Neural crest cell (in vitro differentiated cells): ENCODE data around the gene DNASE1L3. TPM values are rescaled to one million over a fixed set of nuclear protein-coding genes. Genes with fewer than 3 reads are reported as not detected.

Experiments used
- DNase-seq: peaks from one replicate; pipeline ENCODE4 v3.0.0; 2021; ENCODE audit warnings: low read depth, mixed read lengths, low spot score
- H3K27ac Mint-ChIP-seq: one replicate; pipeline ENCODE4 v1.8.0; 2021; ENCODE audit warnings: mild to moderate bottlenecking, mixed read lengths; ENCODE audit not compliant: unreplicated experiment
- H3K27me3 Mint-ChIP-seq: 2 replicates; pipeline ENCODE4 v1.8.0; 2021; ENCODE audit warnings: low read depth, mild to moderate bottlenecking, mixed read lengths
- H3K36me3 Mint-ChIP-seq: 2 replicates; pipeline ENCODE4 v1.8.0; 2021; ENCODE audit warnings: low read depth, mild to moderate bottlenecking, mixed read lengths
- H3K4me1 Mint-ChIP-seq: 2 replicates; pipeline ENCODE4 v1.8.0; 2021; ENCODE audit warnings: mixed read lengths
- H3K4me3 Mint-ChIP-seq: one replicate; pipeline ENCODE4 v1.8.0; 2021; ENCODE audit warnings: mild to moderate bottlenecking, mixed read lengths
- H3K9me3 Mint-ChIP-seq: 2 replicates; pipeline ENCODE4 v1.8.0; 2021; ENCODE audit warnings: mixed read lengths
- total RNA-seq: library from RNA; stranded (reverse); gene quantifications from 2 replicates; pipeline ENCODE4 v1.2.1, GENCODE V29; 2021
- TF ChIP-seq, protein P1 (sequence below): fragments of 200-600 bp; sonication (generic); conservative IDR thresholded peaks from 2 replicates; pipeline ENCODE4 v1.5.0; 2021; ENCODE audit warnings: antibody characterized with exemption, mild to moderate bottlenecking

Gene DNASE1L3
- total RNA-seq, 1 donor from 2014 or later, result not detected

DNA sequence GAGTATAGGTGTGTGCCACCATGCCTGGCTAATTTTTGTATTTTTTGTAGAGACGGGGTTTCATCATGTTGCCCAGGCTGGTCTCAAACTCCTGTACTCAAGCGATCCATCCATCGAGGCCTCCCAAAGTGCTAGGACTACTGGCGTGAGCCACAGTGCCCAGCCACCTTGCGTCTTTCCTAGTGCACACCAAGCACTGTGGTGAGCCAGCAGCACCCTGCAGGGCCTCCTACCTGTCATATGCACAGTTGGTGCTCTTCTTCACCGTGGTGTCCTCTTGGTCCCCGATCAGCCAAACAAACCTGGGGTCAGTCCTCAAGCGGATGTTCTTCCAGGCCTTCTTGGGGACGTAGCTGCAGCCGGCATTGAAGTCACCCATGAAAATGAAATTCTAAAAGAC lies 13.2 kb downstream of the DNASE1L3 start:
- no peaks in the 10 kb centered on the region for H3K9me3 Mint-ChIP-seq
- H3K36me3 Mint-ChIP-seq, result no peaks in the 10 kb centered on the region
- no peak for DNase-seq
- H3K4me3 Mint-ChIP-seq, result no peak overlapping the region
- H3K27me3 Mint-ChIP-seq, result no peaks in the 10 kb centered on the region
- peaks cover 11% of the 10 kb centered on the region for H3K4me1 Mint-ChIP-seq
- TF ChIP-seq, protein P1, sequence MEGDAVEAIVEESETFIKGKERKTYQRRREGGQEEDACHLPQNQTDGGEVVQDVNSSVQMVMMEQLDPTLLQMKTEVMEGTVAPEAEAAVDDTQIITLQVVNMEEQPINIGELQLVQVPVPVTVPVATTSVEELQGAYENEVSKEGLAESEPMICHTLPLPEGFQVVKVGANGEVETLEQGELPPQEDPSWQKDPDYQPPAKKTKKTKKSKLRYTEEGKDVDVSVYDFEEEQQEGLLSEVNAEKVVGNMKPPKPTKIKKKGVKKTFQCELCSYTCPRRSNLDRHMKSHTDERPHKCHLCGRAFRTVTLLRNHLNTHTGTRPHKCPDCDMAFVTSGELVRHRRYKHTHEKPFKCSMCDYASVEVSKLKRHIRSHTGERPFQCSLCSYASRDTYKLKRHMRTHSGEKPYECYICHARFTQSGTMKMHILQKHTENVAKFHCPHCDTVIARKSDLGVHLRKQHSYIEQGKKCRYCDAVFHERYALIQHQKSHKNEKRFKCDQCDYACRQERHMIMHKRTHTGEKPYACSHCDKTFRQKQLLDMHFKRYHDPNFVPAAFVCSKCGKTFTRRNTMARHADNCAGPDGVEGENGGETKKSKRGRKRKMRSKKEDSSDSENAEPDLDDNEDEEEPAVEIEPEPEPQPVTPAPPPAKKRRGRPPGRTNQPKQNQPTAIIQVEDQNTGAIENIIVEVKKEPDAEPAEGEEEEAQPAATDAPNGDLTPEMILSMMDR, result no peak
- H3K27ac Mint-ChIP-seq, result no peak overlapping the region

DNA sequence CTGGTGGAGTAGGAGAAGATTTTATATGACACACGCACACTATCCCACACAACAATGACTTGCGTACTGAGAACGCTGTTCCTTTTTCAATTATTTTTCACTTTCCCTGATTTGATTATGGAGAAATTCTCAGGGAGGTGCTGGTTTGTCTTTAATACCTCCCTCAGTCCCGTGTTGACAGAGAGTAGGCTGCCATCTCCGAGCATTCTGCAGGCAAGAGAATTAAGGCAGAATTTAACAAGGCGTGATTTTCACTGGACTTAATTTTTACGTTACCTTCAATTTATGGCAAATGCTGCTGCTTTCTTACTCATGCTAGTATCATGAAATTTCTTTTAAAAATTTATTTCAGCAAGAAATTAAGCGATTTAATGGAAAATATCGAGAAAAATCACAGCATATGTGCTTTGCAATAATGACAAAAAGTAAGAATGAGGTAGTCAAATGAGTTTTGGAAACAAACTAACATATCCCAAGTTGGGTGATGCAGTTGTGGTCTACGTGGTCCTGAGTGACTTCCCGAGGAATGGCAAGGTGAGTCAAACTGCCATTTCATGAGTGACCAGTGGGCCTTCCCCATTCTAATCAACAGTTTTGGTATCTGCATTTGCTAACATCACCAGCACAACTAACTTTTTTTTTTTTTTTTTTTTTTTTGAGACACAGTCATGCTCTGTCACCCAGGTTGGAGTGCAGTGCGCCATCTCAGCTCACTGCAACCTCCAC lies 16.9 kb downstream of the DNASE1L3 start:
- Mint-ChIP-seq H3K27ac (no peak overlapping the region), H3K27me3 (no peaks in the 10 kb centered on the region), H3K9me3 (no peaks in the 10 kb centered on the region), H3K4me1 (peaks cover 15% of the 10 kb centered on the region), H3K4me3 (no peak overlapping the region), H3K36me3 (no peaks in the 10 kb centered on the region)
- TF ChIP-seq, protein P1, result no peak
- no peak for DNase-seq

DNA sequence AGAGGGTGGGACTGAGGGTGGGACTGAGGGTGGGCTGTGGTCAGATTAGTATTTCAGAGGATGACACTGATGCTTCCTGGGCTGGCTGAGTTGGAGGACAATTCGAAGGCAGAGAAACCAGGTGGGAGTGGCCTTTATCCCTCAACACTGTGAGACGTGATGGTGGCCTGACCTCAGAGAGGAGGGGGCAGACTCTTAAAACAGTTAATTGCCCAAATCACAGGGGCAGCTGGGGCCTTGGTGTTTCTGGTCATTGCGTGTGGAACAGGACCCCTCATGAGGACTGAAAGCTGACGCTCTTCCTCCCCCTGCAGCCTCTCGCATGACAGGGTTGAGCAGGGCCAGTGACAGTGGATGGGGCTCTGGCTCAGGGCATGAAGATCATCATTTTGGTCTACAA lies 18.7 kb downstream of the DNASE1L3 start:
- H3K27ac Mint-ChIP-seq, result no peak overlapping the region
- no peak for DNase-seq
- H3K27me3 Mint-ChIP-seq, result no peaks in the 10 kb centered on the region
- no peaks in the 10 kb centered on the region for H3K36me3 Mint-ChIP-seq
- no peak overlapping the region for H3K4me3 Mint-ChIP-seq
- TF ChIP-seq, protein P1, result no peak
- H3K9me3 Mint-ChIP-seq, result no peaks in the 10 kb centered on the region
- H3K4me1 Mint-ChIP-seq, result peaks cover 26% of the 10 kb centered on the region

GRCh38 chr3:58191361-58191991 lies 19.3 kb downstream of the DNASE1L3 start:
- no peak for DNase-seq
- Mint-ChIP-seq H3K4me3 (no peak overlapping the region), H3K9me3 (no peaks in the 10 kb centered on the region), H3K36me3 (no peaks in the 10 kb centered on the region), H3K27ac (no peak overlapping the region), H3K4me1 (peaks cover 26% of the 10 kb centered on the region), H3K27me3 (no peaks in the 10 kb centered on the region)
- TF ChIP-seq, protein P1, result no peak

DNA sequence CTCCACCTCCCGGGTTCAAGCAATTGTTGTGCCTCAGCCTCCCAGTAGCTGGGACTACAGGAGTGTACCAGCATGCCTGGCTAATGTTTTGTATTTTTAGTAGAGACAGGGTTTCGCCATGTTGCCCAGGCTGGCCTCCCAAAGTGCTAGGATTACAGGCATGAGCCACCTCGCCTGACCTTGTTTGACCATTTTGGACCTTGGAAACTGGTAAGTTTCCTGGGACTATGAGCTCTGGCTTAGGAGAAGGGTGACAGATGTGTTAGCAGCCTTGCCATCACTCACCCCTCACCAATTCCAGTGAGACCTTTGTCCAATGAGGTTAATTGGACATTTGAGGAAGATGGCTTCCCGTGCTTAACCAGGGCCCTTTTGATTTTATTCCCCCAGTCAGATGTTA lies 19.9 kb downstream of the DNASE1L3 start:
- Mint-ChIP-seq H3K27me3 (no peaks in the 10 kb centered on the region), H3K4me3 (no peak overlapping the region), H3K36me3 (no peaks in the 10 kb centered on the region), H3K9me3 (no peaks in the 10 kb centered on the region), H3K27ac (no peak overlapping the region), H3K4me1 (peaks cover 26% of the 10 kb centered on the region)
- TF ChIP-seq, protein P1, result no peak
- DNase-seq, result no peak
